ENCODE measurements around the gene FHIT. TPM values are rescaled to one million over a fixed set of nuclear protein-coding genes. Genes with fewer than 3 reads are reported as not detected.

Gene FHIT
- total RNA-seq, 4 donors from 2014 or later: 3.5 to 17.0 (median 16.7) TPM

DNA sequence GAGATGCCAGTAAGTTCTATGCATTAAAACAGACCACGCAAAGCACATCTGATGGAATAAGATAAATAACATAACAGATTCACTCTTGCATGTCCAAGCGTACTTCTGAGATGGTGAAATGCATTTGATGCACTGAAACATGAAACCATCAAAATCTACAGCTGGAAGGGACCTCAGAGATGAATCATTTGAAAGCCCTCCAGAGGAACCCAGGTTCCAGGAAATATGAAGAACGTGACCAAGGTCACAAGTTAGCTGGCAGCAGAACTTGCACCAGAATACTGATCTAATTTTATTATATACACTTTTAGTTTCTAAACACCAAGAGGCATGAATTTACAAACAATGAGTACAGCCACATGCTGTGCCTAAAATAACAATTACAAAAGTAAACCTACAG, 957.1 kb downstream of the FHIT start:
- Histone ChIP-seq H3K27me3 (no peaks in the 10 kb centered on the region), H3K4me1 (peaks cover 0 to 4% (median 0%) of the 10 kb centered on the region in 4 donors), H3K4me3 (no peak overlapping the region), H3K27ac (no peak overlapping the region), H3K9me3 (no peaks in the 10 kb centered on the region), H3K36me3 (no peaks in the 10 kb centered on the region)
- no peak for DNase-seq
- no peak for TF ChIP-seq POLR2A (IDR thresholded peaks at IDR 0.05)
- TF ChIP-seq, protein P1, sequence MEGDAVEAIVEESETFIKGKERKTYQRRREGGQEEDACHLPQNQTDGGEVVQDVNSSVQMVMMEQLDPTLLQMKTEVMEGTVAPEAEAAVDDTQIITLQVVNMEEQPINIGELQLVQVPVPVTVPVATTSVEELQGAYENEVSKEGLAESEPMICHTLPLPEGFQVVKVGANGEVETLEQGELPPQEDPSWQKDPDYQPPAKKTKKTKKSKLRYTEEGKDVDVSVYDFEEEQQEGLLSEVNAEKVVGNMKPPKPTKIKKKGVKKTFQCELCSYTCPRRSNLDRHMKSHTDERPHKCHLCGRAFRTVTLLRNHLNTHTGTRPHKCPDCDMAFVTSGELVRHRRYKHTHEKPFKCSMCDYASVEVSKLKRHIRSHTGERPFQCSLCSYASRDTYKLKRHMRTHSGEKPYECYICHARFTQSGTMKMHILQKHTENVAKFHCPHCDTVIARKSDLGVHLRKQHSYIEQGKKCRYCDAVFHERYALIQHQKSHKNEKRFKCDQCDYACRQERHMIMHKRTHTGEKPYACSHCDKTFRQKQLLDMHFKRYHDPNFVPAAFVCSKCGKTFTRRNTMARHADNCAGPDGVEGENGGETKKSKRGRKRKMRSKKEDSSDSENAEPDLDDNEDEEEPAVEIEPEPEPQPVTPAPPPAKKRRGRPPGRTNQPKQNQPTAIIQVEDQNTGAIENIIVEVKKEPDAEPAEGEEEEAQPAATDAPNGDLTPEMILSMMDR (IDR thresholded peaks at IDR 0.05): no peak

DNA sequence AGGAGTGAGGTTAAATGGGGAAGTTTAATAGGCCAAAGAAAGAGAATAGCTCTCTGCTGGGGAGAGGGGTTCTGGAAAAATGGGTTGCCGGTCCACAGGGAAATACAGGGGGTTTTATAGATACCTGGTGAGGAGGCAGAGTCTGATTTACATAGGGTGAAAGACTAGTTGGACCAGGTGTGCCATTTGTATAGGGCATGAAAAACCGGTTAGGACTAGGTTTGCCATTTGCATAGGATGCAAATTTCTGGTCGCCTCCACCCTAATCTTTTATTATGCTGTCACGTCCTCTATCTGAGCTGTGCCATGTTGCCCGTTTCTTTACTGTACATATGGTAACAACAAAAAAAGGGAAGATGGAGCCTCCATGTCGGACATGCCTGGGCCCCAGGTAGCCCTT, 960.1 kb downstream of the FHIT start:
- Histone ChIP-seq H3K4me3 (no peak overlapping the region), H3K4me1 (no peaks in the 10 kb centered on the region), H3K27me3 (no peaks in the 10 kb centered on the region), H3K27ac (no peak overlapping the region), H3K36me3 (no peaks in the 10 kb centered on the region), H3K9me3 (no peaks in the 10 kb centered on the region)
- no peak for DNase-seq
- TF ChIP-seq POLR2A (IDR thresholded peaks at IDR 0.05): no peak
- TF ChIP-seq, protein P1 (IDR thresholded peaks at IDR 0.05): no peak

DNA sequence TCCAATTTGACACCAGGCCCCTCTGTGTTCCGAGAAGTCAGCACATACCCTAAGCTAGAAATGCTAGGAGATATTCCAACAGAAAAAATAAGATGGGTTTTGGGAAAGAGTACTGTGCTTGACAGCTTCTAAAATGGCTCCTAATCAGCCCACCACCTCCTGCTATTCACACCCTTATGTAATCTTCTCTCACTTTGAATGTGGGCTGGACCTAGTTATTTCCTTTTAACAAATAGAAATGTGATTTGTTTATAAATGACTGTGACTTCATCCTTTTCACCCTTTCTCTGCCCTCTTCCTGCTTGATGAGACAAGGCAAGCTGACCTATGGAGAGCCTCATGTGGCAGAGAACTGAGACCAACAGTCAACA, 961.1 kb downstream of the FHIT start:
- H3K27ac ChIP-seq: no peak overlapping the region
- H3K4me3 ChIP-seq: no peak overlapping the region
- no peak for TF ChIP-seq POLR2A (IDR thresholded peaks at IDR 0.05)
- TF ChIP-seq, protein P1 (IDR thresholded peaks at IDR 0.05): no peak
- DNase-seq: no peak
- H3K9me3 ChIP-seq: no peaks in the 10 kb centered on the region
- no peaks in the 10 kb centered on the region for H3K36me3 ChIP-seq
- no peaks in the 10 kb centered on the region for H3K27me3 ChIP-seq
- H3K4me1 ChIP-seq: no peaks in the 10 kb centered on the region

DNA sequence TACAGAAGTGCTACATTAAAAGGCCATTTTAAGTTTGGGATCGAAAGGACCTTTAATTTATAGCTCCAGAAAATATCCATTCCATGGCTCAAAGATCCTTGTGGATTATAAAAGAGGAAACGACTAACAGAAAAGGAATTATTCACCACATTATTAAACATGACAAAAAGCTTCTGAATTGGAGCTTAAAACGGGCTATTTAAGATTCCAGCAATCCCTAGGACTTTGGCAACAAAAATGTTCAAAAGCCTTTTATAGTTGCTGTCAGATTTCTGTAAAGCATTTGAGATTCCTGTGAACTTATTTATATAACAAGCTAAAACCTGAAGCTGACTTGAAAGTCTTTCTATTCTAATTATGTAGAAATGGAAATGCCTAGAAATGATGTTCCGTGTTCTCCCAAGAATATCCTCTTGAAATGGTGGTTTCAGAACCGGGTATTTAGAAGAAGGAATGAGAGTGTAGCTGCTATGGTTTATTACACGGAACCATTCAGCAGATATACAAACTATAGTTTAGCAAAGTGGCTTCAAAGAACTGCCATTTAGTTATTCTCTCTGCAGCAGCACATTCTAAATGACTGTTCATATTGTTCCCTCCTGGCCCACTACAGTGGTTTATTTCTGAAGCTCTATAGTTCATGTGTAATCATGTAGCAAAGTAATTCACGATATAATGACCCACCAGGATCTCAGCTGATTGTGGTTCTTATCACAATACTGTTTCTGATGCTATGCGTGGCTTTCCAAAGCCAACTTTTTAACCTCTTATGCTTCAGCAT, 961.7 kb downstream of the FHIT start:
- TF ChIP-seq, protein P1 (IDR thresholded peaks at IDR 0.05): no peak
- TF ChIP-seq POLR2A (IDR thresholded peaks at IDR 0.05): no peak
- Histone ChIP-seq H3K4me1 (no peaks in the 10 kb centered on the region), H3K36me3 (no peaks in the 10 kb centered on the region), H3K27ac (no peak overlapping the region), H3K27me3 (no peaks in the 10 kb centered on the region), H3K4me3 (no peak overlapping the region), H3K9me3 (no peaks in the 10 kb centered on the region)
- DNase-seq: no peak

DNA sequence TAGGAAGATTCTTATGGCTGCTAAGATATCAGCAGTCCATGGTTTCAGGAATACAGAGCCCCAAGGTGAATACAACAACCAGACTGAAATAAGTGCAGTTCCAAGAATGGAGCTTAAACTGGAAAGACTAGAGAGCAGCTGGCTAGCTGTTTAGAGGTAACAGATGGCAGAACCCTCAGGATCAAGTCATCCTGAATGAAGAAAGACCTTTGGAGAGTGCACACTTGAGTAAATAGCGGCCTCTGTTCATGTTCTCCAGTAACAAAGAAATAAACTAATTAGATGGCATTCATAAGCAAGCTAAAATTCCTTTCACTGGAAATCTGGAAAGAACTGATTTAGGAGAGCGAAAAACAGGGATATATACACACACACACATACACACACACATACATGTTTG, 968.4 kb downstream of the FHIT start:
- Histone ChIP-seq H3K36me3 (no peaks in the 10 kb centered on the region), H3K27ac (no peak overlapping the region), H3K27me3 (no peaks in the 10 kb centered on the region)

More for the DNA sequence above, 968.4 kb downstream of the FHIT start:
- DNase-seq: no peak
- Histone ChIP-seq H3K4me3 (no peak overlapping the region), H3K4me1 (no peaks in the 10 kb centered on the region), H3K9me3 (no peaks in the 10 kb centered on the region)
- no peak for TF ChIP-seq POLR2A (IDR thresholded peaks at IDR 0.05)
- TF ChIP-seq, protein P1 (IDR thresholded peaks at IDR 0.05): no peak

All from Peyer's patch (tissue), 4 donors.